ENCODE data around the gene COPZ2.
"Not testable (repeated sequence)": the region's sequence is repeated elsewhere in the genome, so short reads cannot be mapped to it uniquely, and the experiment has no call there.

Gene COPZ2

DNA sequence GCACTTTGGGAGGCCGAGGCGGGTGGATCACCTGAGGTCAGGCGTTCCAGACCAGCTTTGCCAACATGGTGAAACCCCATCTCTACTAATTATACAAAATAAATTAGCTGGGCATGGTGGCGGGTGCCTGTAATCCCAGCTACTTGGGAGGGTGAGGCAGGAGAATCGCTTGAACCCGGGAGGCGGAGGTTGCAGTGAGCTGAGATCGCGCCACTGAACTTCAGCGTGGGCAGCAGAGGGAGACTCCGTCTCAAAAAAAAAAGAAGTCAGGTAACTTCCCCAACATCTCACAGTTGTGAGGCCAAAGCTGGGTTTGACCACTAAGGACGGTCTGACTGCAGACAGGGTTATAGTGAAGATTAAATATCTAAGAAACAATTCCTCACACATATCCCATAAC is 2.9 kb downstream of the COPZ2 start:
- not testable (repeated sequence) for H3K4me2 ChIP-seq (ENCODE audit: low read length); H3K27ac ChIP-seq (ENCODE audit: low read depth, low read length); H3K36me3 ChIP-seq (ENCODE audit: control insufficient read depth, insufficient read depth, low read length)

GRCh38 chr17:48031966-48032365 is 5.6 kb downstream of the COPZ2 start:
- no peaks in the 10 kb centered on the region for H3K4me1 ChIP-seq (ENCODE audit: control insufficient read depth, low read depth, low read length)
- no peak overlapping the region for H2BK120ac ChIP-seq (ENCODE audit: low read depth, low read length)
- no peak overlapping the region for H2BK15ac ChIP-seq (replicated peaks; ENCODE audit: low read depth)
- no peak overlapping the region for H3K23ac ChIP-seq (ENCODE audit: low read length)
- no peak overlapping the region for H3K9ac ChIP-seq (ENCODE audit: low read length)
- no peak overlapping the region for H2AK5ac ChIP-seq (ENCODE audit: low read length)
- no peak overlapping the region for H3K4ac ChIP-seq (ENCODE audit: low read depth, low read length)
- WGBS (ENCODE audit: extremely low coverage, insufficient coverage, low lambda C conversion rate) = no CpG with 5 or more reads among the region's 6 CpGs
- H3K36me3 ChIP-seq (ENCODE audit: control insufficient read depth, insufficient read depth, low read length) = no peaks in the 10 kb centered on the region
- H3K4me2 ChIP-seq (ENCODE audit: low read length) = no peak overlapping the region
- H3K79me1 ChIP-seq (ENCODE audit: low read length) = no peaks in the 10 kb centered on the region
- H4K5ac ChIP-seq (ENCODE audit: low read length) = no peak overlapping the region
- DNase-seq = no peak
- no peak overlapping the region for H4K8ac ChIP-seq (ENCODE audit: low read depth, low read length)
- H3K18ac ChIP-seq (ENCODE audit: low read length) = no peak overlapping the region
- no peaks in the 10 kb centered on the region for H3K79me2 ChIP-seq (ENCODE audit: control insufficient read depth, insufficient read depth, low read length)
- no peak overlapping the region for H3K27ac ChIP-seq (ENCODE audit: low read depth, low read length)
- H2BK5ac ChIP-seq (ENCODE audit: low read length) = no peak overlapping the region
- no peak overlapping the region for H3K4me3 ChIP-seq (ENCODE audit: low read length)
- no peaks in the 10 kb centered on the region for H3K27me3 ChIP-seq (ENCODE audit: insufficient read depth, low read length, poor library complexity)
- H3K56ac ChIP-seq (ENCODE audit: low read length) = no peak overlapping the region

More for the DNA sequence above, 2.9 kb downstream of the COPZ2 start:
- not testable (repeated sequence) for H2BK5ac ChIP-seq (ENCODE audit: low read length); H3K9ac ChIP-seq (ENCODE audit: low read length); H3K79me2 ChIP-seq (ENCODE audit: control insufficient read depth, insufficient read depth, low read length); H4K8ac ChIP-seq (ENCODE audit: low read depth, low read length); H2AK5ac ChIP-seq (ENCODE audit: low read length); H3K4ac ChIP-seq (ENCODE audit: low read depth, low read length); H3K23ac ChIP-seq (ENCODE audit: low read length); H2BK120ac ChIP-seq (ENCODE audit: low read depth, low read length); H3K4me3 ChIP-seq (ENCODE audit: low read length); H4K5ac ChIP-seq (ENCODE audit: low read length); H3K27me3 ChIP-seq (ENCODE audit: insufficient read depth, low read length, poor library complexity); H2BK15ac ChIP-seq (replicated peaks; ENCODE audit: low read depth); H3K18ac ChIP-seq (ENCODE audit: low read length); H3K56ac ChIP-seq (ENCODE audit: low read length); H3K4me1 ChIP-seq (ENCODE audit: control insufficient read depth, low read depth, low read length); H3K79me1 ChIP-seq (ENCODE audit: low read length); DNase-seq
- no CpG with 5 or more reads among the region's 12 CpGs for WGBS (ENCODE audit: extremely low coverage, insufficient coverage, low lambda C conversion rate)

DNA sequence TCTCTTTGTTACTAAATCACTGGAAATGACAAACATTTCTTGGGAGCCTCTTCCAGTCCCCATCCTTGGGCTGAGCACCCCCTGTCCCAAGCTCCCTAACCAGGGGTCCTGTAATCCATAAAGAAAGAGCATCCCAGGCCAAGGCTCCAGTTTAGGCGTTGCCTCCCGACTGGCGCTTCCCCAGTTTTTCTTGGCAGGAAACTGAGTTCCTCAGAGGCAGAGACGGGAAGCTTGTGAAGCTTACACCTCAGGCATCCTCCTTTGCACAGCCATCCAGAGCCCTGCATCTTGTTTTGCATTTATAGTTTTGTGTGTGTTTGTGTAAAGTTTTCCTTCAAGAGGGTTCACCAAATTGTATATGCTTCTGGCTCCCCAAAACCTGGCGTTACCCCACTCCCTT is 7.1 kb downstream of the COPZ2 start:
- Histone ChIP-seq H2BK15ac (replicated peaks; ENCODE audit: low read depth) (no peak overlapping the region), H3K27me3 (ENCODE audit: insufficient read depth, low read length, poor library complexity) (no peaks in the 10 kb centered on the region), H3K4me3 (ENCODE audit: low read length) (no peak overlapping the region), H3K36me3 (ENCODE audit: control insufficient read depth, insufficient read depth, low read length) (no peaks in the 10 kb centered on the region), H2BK120ac (ENCODE audit: low read depth, low read length) (no peak overlapping the region), H3K27ac (ENCODE audit: low read depth, low read length) (no peak overlapping the region), H3K23ac (ENCODE audit: low read length) (no peak overlapping the region), H3K56ac (ENCODE audit: low read length) (no peak overlapping the region), H4K5ac (ENCODE audit: low read length) (no peak overlapping the region), H3K9ac (ENCODE audit: low read length) (no peak overlapping the region), H3K4me1 (ENCODE audit: control insufficient read depth, low read depth, low read length) (peaks cover 2% of the 10 kb centered on the region), H3K4me2 (ENCODE audit: low read length) (no peak overlapping the region), H2BK5ac (ENCODE audit: low read length) (no peak overlapping the region), H2AK5ac (ENCODE audit: low read length) (no peak overlapping the region), H4K8ac (ENCODE audit: low read depth, low read length) (no peak overlapping the region), H3K79me1 (ENCODE audit: low read length) (no peaks in the 10 kb centered on the region), H3K18ac (ENCODE audit: low read length) (no peak overlapping the region), H3K79me2 (ENCODE audit: control insufficient read depth, insufficient read depth, low read length) (no peaks in the 10 kb centered on the region), H3K4ac (ENCODE audit: low read depth, low read length) (no peak overlapping the region)
- no CpG with 5 or more reads among the region's 5 CpGs for WGBS (ENCODE audit: extremely low coverage, insufficient coverage, low lambda C conversion rate)
- DNase-seq = no peak

- H3K79me1 ChIP-seq (ENCODE audit: low read length) = no peaks in the 10 kb centered on the region
- no peak overlapping the region for H3K23ac ChIP-seq (ENCODE audit: low read length)
- H3K79me2 ChIP-seq (ENCODE audit: control insufficient read depth, insufficient read depth, low read length) = no peaks in the 10 kb centered on the region
- H3K4me2 ChIP-seq (ENCODE audit: low read length) = no peak overlapping the region
- no peak overlapping the region for H3K27ac ChIP-seq (ENCODE audit: low read depth, low read length)
- no peak overlapping the region for H3K9ac ChIP-seq (ENCODE audit: low read length)
- H4K5ac ChIP-seq (ENCODE audit: low read length) = no peak overlapping the region
- no peak overlapping the region for H3K4ac ChIP-seq (ENCODE audit: low read depth, low read length)
- no peaks in the 10 kb centered on the region for H3K27me3 ChIP-seq (ENCODE audit: insufficient read depth, low read length, poor library complexity)
- no peak overlapping the region for H3K56ac ChIP-seq (ENCODE audit: low read length)
- DNase-seq = no peak
- no peak overlapping the region for H3K18ac ChIP-seq (ENCODE audit: low read length)
- WGBS (ENCODE audit: extremely low coverage, insufficient coverage, low lambda C conversion rate) = no CpG with 5 or more reads among the region's 1 CpG
- no peak overlapping the region for H4K8ac ChIP-seq (ENCODE audit: low read depth, low read length)
- no peak overlapping the region for H2AK5ac ChIP-seq (ENCODE audit: low read length)
- H3K4me1 ChIP-seq (ENCODE audit: control insufficient read depth, low read depth, low read length) = peaks cover 2% of the 10 kb centered on the region
- no peaks in the 10 kb centered on the region for H3K36me3 ChIP-seq (ENCODE audit: control insufficient read depth, insufficient read depth, low read length)
- H2BK120ac ChIP-seq (ENCODE audit: low read depth, low read length) = no peak overlapping the region
- no peak overlapping the region for H2BK5ac ChIP-seq (ENCODE audit: low read length)
- no peak overlapping the region for H2BK15ac ChIP-seq (replicated peaks; ENCODE audit: low read depth)
- no peak overlapping the region for H3K4me3 ChIP-seq (ENCODE audit: low read length)
These were observed 8.9 kb downstream of the COPZ2 start for GRCh38 chr17:48028736-48029135.

GRCh38 chr17:48027322-48027981 is 10.1 kb downstream of the COPZ2 start:
- H3K79me1 ChIP-seq (ENCODE audit: low read length) = no peaks in the 10 kb centered on the region
- H3K27ac ChIP-seq (ENCODE audit: low read depth, low read length) = no peak overlapping the region
- H3K56ac ChIP-seq (ENCODE audit: low read length) = no peak overlapping the region
- no peak overlapping the region for H2BK120ac ChIP-seq (ENCODE audit: low read depth, low read length)
- no peak overlapping the region for H3K18ac ChIP-seq (ENCODE audit: low read length)
- no peak overlapping the region for H2BK5ac ChIP-seq (ENCODE audit: low read length)
- H2AK5ac ChIP-seq (ENCODE audit: low read length) = no peak overlapping the region
- no peak overlapping the region for H4K5ac ChIP-seq (ENCODE audit: low read length)
- no peak overlapping the region for H3K9ac ChIP-seq (ENCODE audit: low read length)
- H2BK15ac ChIP-seq (replicated peaks; ENCODE audit: low read depth) = no peak overlapping the region
- peaks cover 2% of the 10 kb centered on the region for H3K4me1 ChIP-seq (ENCODE audit: control insufficient read depth, low read depth, low read length)
- no peak overlapping the region for H3K4me3 ChIP-seq (ENCODE audit: low read length)
- H3K36me3 ChIP-seq (ENCODE audit: control insufficient read depth, insufficient read depth, low read length) = no peaks in the 10 kb centered on the region
- no peak overlapping the region for H3K23ac ChIP-seq (ENCODE audit: low read length)
- no peak overlapping the region for H4K8ac ChIP-seq (ENCODE audit: low read depth, low read length)
- H3K4me2 ChIP-seq (ENCODE audit: low read length) = no peak overlapping the region
- no peak for DNase-seq
- H3K79me2 ChIP-seq (ENCODE audit: control insufficient read depth, insufficient read depth, low read length) = no peaks in the 10 kb centered on the region
- no peaks in the 10 kb centered on the region for H3K27me3 ChIP-seq (ENCODE audit: insufficient read depth, low read length, poor library complexity)
- no peak overlapping the region for H3K4ac ChIP-seq (ENCODE audit: low read depth, low read length)
- WGBS (ENCODE audit: extremely low coverage, insufficient coverage, low lambda C conversion rate) = no CpG with 5 or more reads among the region's 12 CpGs

Measured in mesendoderm (in vitro differentiated cells).